SK-N-SH (cell line): ENCODE measurements around the gene UBB. TPM values are rescaled to one million over a fixed set of nuclear protein-coding genes. Genes with fewer than 3 reads are reported as not detected.

Experiments used
- CTCF ChIA-PET: fragments of 300-600, 350-600 bp; formaldehyde crosslinking; extraction: SDS; loops from one replicate; lab custom pipeline; 2021; lab: Yijun Ruan, JAX
- POLR2A ChIA-PET: fragments of 350-600 bp; sonication (Branson Sonifier 250); formaldehyde crosslinking; extraction: SDS; loops from one replicate; lab custom pipeline; 2020; ENCODE audit warnings: antibody characterized with exemption, inconsistent platforms; lab: Yijun Ruan, JAX
- DNase-seq: peaks from one replicate; pipeline ENCODE4 v3.0.0; 2012
- H2AFZ ChIP-seq: fragments of 200-600 bp; sonication (generic); 2 replicates; pipeline ENCODE4 v1.8.1; 2016; ENCODE audit warnings: antibody characterized with exemption, mild to moderate bottlenecking, low read depth
- H3F3A ChIP-seq: fragments of 200-600 bp; sonication (generic); replicated peaks from 2 replicates; pipeline ENCODE3; 2016; ENCODE audit warnings: antibody characterized with exemption, mild to moderate bottlenecking; ENCODE audit not compliant: insufficient read depth
- H3K27ac ChIP-seq, 2 experiments: fragments of 200-500 bp in 1 of 2; fragments of 200-600 bp in 1 of 2; sonication (Bioruptor generic) in 1 of 2; sonication (generic), shearing (Covaris generic) in 1 of 2; 2 replicates each; pipeline versions ENCODE4 v1.5.1 to v1.6.1; 2014 to 2016; ENCODE audit warnings: low read depth in 2 of 2, inconsistent platforms in 1 of 2, low read length in 1 of 2, mild to moderate bottlenecking in 1 of 2, mixed read lengths in 1 of 2
- H3K27me3 ChIP-seq: fragments of 200-600 bp; sonication (generic), shearing (Covaris generic); 2 replicates; pipeline ENCODE4 v1.6.1; 2016; ENCODE audit warnings: mixed run types; ENCODE audit not compliant: insufficient read depth
- H3K36me3 ChIP-seq, 2 experiments: fragments of 200-500 bp in 1 of 2; fragments of 200-600 bp in 1 of 2; sonication (Bioruptor generic) in 1 of 2; sonication (generic) in 1 of 2; replicated peaks in 1 of 2; 2 replicates each; pipeline versions ENCODE3 to v1.5.1; 2014 to 2016; ENCODE audit warnings: low read length in 1 of 2, mild to moderate bottlenecking in 1 of 2; ENCODE audit not compliant: insufficient read depth in 2 of 2, control insufficient read depth in 1 of 2
- H3K4me1 ChIP-seq, 2 experiments: fragments of 200-500 bp in 1 of 2; fragments of 200-600 bp in 1 of 2; sonication (Bioruptor generic) in 1 of 2; sonication (generic), shearing (Covaris generic) in 1 of 2; 2 replicates each; pipeline versions ENCODE4 v1.5.1 to v1.6.1; 2014 to 2016; ENCODE audit warnings: low read depth in 1 of 2, low read length in 1 of 2, mixed run types in 1 of 2; ENCODE audit not compliant: insufficient read depth in 2 of 2, control insufficient read depth in 1 of 2
- H3K4me2 ChIP-seq: fragments of 200-600 bp; sonication (generic), shearing (Covaris generic); 2 replicates; pipeline ENCODE4 v1.6.1; 2017; ENCODE audit warnings: mixed run types
- H3K4me3 ChIP-seq, 2 experiments: fragments of 200-500 bp in 1 of 2; fragments of 200-600 bp in 1 of 2; sonication (Bioruptor generic) in 1 of 2; sonication (generic), shearing (Covaris generic) in 1 of 2; 2 replicates each; pipeline versions ENCODE4 v1.5.1 to v1.8.1; 2014 to 2016; ENCODE audit warnings: low read depth in 2 of 2, inconsistent platforms in 1 of 2, low read length in 1 of 2, mild to moderate bottlenecking in 1 of 2, mixed read lengths in 1 of 2, moderate library complexity in 1 of 2
- H3K79me2 ChIP-seq: fragments of 200-600 bp; sonication (generic); 2 replicates; pipeline ENCODE4 v1.8.1; 2017; ENCODE audit warnings: mild to moderate bottlenecking; ENCODE audit not compliant: insufficient read depth
- H3K9ac ChIP-seq: fragments of 200-600 bp; sonication (generic); 2 replicates; pipeline ENCODE4 v1.6.1; 2017; ENCODE audit warnings: mixed run types
- H3K9me2 ChIP-seq: fragments of 200-600 bp; sonication (generic); 2 replicates; pipeline ENCODE4 v1.6.1; 2017; ENCODE audit warnings: mixed run types
- H3K9me3 ChIP-seq: fragments of 200-600 bp; sonication (generic); 2 replicates; pipeline ENCODE4 v1.6.1; 2017; ENCODE audit warnings: mixed run types, mild to moderate bottlenecking, moderate library complexity
- H4K20me1 ChIP-seq: fragments of 200-600 bp; sonication (generic); 2 replicates; pipeline ENCODE4 v1.6.1; 2017; ENCODE audit warnings: mild to moderate bottlenecking, mixed run types; ENCODE audit not compliant: insufficient read depth
- CHD2 ChIP-seq: fragments of 150-350 bp; IDR thresholded peaks from 2 replicates; pipeline ENCODE4 v1.6.1; 2018; ENCODE audit warnings: low read length; ENCODE audit not compliant: partially characterized antibody
- CTCF ChIP-seq: fragments of 200-600 bp; sonication (generic); IDR thresholded peaks from 2 replicates; pipeline ENCODE4 v1.6.1; 2017; ENCODE audit warnings: antibody characterized with exemption, mild to moderate bottlenecking, moderate library complexity
- EP300 ChIP-seq, 2 experiments: IDR thresholded peaks; 2 replicates each; pipeline versions ENCODE4 v1.4.0 to v1.6.1; 2012; ENCODE audit warnings: borderline replicate concordance in 1 of 2, low read depth in 1 of 2, low read length in 1 of 2
- EZH2phosphoT487 ChIP-seq: fragments of 200-600 bp; sonication (generic); IDR thresholded peaks from 2 replicates; pipeline ENCODE4 v1.6.1; 2017; ENCODE audit warnings: low read depth, mixed run types, mild to moderate bottlenecking, antibody characterized with exemption, moderate library complexity, borderline replicate concordance
- FOSL2 ChIP-seq: IDR thresholded peaks from 2 replicates; pipeline ENCODE4 v1.4.0; 2012; ENCODE audit warnings: low read depth, mild to moderate bottlenecking, moderate library complexity, borderline replicate concordance
- FOXM1 ChIP-seq: IDR thresholded peaks from 2 replicates; pipeline ENCODE4 v1.4.0; 2012; ENCODE audit warnings: low read depth, mild to moderate bottlenecking
- GABPA ChIP-seq: IDR thresholded peaks from 2 replicates; pipeline ENCODE4 v1.4.0; 2012; ENCODE audit warnings: low read depth, mild to moderate bottlenecking
- JUND ChIP-seq: IDR thresholded peaks from 2 replicates; pipeline ENCODE4 v1.4.0; 2012
- MXI1 ChIP-seq: IDR thresholded peaks from 2 replicates; pipeline ENCODE4 v1.6.1; 2012; ENCODE audit warnings: mild to moderate bottlenecking, low read depth, low read length, improper control_type of control experiment
- NFIC ChIP-seq: IDR thresholded peaks from 2 replicates; pipeline ENCODE4 v1.4.0; 2012; ENCODE audit warnings: borderline replicate concordance
- PBX3 ChIP-seq: IDR thresholded peaks from 2 replicates; pipeline ENCODE4; 2012
- POLR2AphosphoS5 ChIP-seq: IDR thresholded peaks from 2 replicates; pipeline ENCODE4 v1.6.1; 2012; ENCODE audit warnings: low read depth, low read length
- RAD21 ChIP-seq: IDR thresholded peaks from 2 replicates; pipeline ENCODE4 v1.6.1; 2012; ENCODE audit warnings: mild to moderate bottlenecking, low read length
- RCOR1 ChIP-seq: fragments of 150-350 bp; IDR thresholded peaks from 2 replicates; pipeline ENCODE4 v1.6.1; 2017; ENCODE audit warnings: antibody characterized with exemption, low read length
- REST ChIP-seq: IDR thresholded peaks from 2 replicates; pipeline ENCODE4 v1.6.1; 2012; ENCODE audit warnings: mild to moderate bottlenecking, low read depth, low read length, moderate library complexity
- RFX5 ChIP-seq: IDR thresholded peaks from 2 replicates; pipeline ENCODE4 v1.6.1; 2012; ENCODE audit warnings: mild to moderate bottlenecking, improper control_type of control experiment, low read length
- TAF1 ChIP-seq: IDR thresholded peaks from 2 replicates; pipeline ENCODE4 v1.6.1; 2012; ENCODE audit warnings: low read depth, mild to moderate bottlenecking, low read length, moderate library complexity, borderline replicate concordance
- TCF12 ChIP-seq: IDR thresholded peaks from 2 replicates; pipeline ENCODE4 v1.4.0; 2012
- TEAD4 ChIP-seq: IDR thresholded peaks from 2 replicates; pipeline ENCODE4 v1.4.0; 2012; ENCODE audit warnings: mild to moderate bottlenecking, borderline replicate concordance; ENCODE audit not compliant: insufficient read depth
- YY1 ChIP-seq: IDR thresholded peaks from 2 replicates; pipeline ENCODE4 v1.4.0; 2012; ENCODE audit warnings: low read depth, mild to moderate bottlenecking
- ZBTB33 ChIP-seq: IDR thresholded peaks from 2 replicates; pipeline ENCODE4 v1.4.0; 2012; ENCODE audit warnings: low read depth, borderline replicate concordance
- WGBS: methylation state at CpG from one replicate; pipeline ENCODE4 v1.1.6; 2017; ENCODE audit warnings: low lambda C conversion rate; 5-methylcytosine and 5-hydroxymethylcytosine counted together
- polyA plus RNA-seq, 3 experiments: library from polyadenylated mRNA; depleted of rRNA; stranded (reverse); fragments of >200 nt; gene quantifications; 2 replicates each; pipeline ENCODE4 v1.2.3, GENCODE V29; 2012

The UBB gene
- polyA plus RNA-seq, 1 of the 3 experiments (the other 2 are of a cell fraction) = 2,693 TPM

- 67% methylated on average over 1 of the region's 1 CpG for WGBS
- Histone ChIP-seq H3F3A (peaks cover 23% of the 10 kb centered on the region), H3K27me3 (no peaks in the 10 kb centered on the region), H4K20me1 (no peaks in the 10 kb centered on the region), H3K9me3 (no peaks in the 10 kb centered on the region), H3K9me2 (no peaks in the 10 kb centered on the region), H3K4me2 (no peak overlapping the region), H3K4me1 (no peaks in the 10 kb centered on the region), H3K4me3 (no peak overlapping the region), H2AFZ (no peak overlapping the region), H3K9ac (no peak overlapping the region), H3K36me3 (peaks cover 4 to 15% of the 10 kb centered on the region in 2 experiments), H3K79me2 (no peaks in the 10 kb centered on the region), H3K27ac (no peak overlapping the region)
- TF ChIP-seq MXI1 = no peak
- TF ChIP-seq TCF12 = no peak
- no peak for TF ChIP-seq RAD21
- no peak for TF ChIP-seq GABPA
- no peak for TF ChIP-seq JUND
- no peak for DNase-seq
- ChIA-PET CTCF (no interaction called here), POLR2A (no interaction called here)
Observed at GRCh38 chr17:16339959-16340358, 40.9 kb upstream of the UBB start.

GRCh38 chr17:16342979-16343378, 37.9 kb upstream of the UBB start:
- Histone ChIP-seq H2AFZ (no peak overlapping the region), H3K9ac (no peak overlapping the region), H3K36me3 (peaks cover 10 to 36% of the 10 kb centered on the region in 2 experiments), H3K9me2 (no peaks in the 10 kb centered on the region), H3K27me3 (no peaks in the 10 kb centered on the region), H3K4me3 (no peak overlapping the region), H3K27ac (peak overlapping the region in 1 of 2 experiments; percentile 65; a peak in 2 of 4 replicates), H3F3A (peaks cover 38% of the 10 kb centered on the region), H4K20me1 (no peaks in the 10 kb centered on the region), H3K4me2 (no peak overlapping the region), H3K79me2 (no peaks in the 10 kb centered on the region), H3K4me1 (no peaks in the 10 kb centered on the region), H3K9me3 (no peaks in the 10 kb centered on the region)
- no peak for DNase-seq
- 68% methylated on average over 4 of the region's 4 CpGs for WGBS
- ChIA-PET CTCF (no interaction called here), POLR2A (no interaction called here)
- no peak for TF ChIP-seq REST
- no peak for TF ChIP-seq EP300 (IDR thresholded peaks at IDR 0.05; ENCODE audit: borderline replicate concordance in 1 of 2, low read depth in 1 of 2, low read length in 1 of 2)
- TF ChIP-seq FOXM1 = no peak
- TF ChIP-seq TCF12 = peak; percentile 79
- TF ChIP-seq RFX5 = no peak
- no peak for TF ChIP-seq EZH2phosphoT487
- no peak for TF ChIP-seq CTCF
- TF ChIP-seq CHD2 = no peak
- TF ChIP-seq RCOR1 = no peak
- TF ChIP-seq FOSL2 = peak; percentile 62
- TF ChIP-seq YY1 = no peak
- TF ChIP-seq PBX3 = peak; percentile 44; the same call in 1 of the 2 replicates
- TF ChIP-seq TAF1 = no peak
- no peak for TF ChIP-seq POLR2AphosphoS5
- TF ChIP-seq JUND = peak; percentile 32; the same call in 1 of the 2 replicates
- TF ChIP-seq MXI1 = no peak
- TF ChIP-seq TEAD4 = no peak
- TF ChIP-seq NFIC = peak; percentile 47; the same call in 1 of the 2 replicates
- no peak for TF ChIP-seq ZBTB33
